K562 (cell line): Measurements from ENCODE around the gene FGFR4. TPM values are rescaled to one million over a fixed set of nuclear protein-coding genes. Genes with fewer than 3 reads are reported as not detected.
A peak's percentile ranks its signal among the peaks of the same experiment; 100 is the strongest.

Experiments
- ATAC-seq: fragments of 200-7000 bp; cut with Tn5 transposase; 3 replicates; pipeline ENCODE4 v1.9.1; 2020; ENCODE audit warnings: moderate library complexity
- BruUV-seq: library from RNA; stranded (reverse); fragments of 400-500 nt; replicated peaks from 2 replicates; lab custom pipeline; 2021; lab: Mats Ljungman, UMichigan
- CTCF ChIA-PET: fragments of 300-600 bp; formaldehyde crosslinking; extraction: SDS; loops from one replicate; lab custom pipeline; 2021; ENCODE audit warnings: low intra/inter-chr PET ratio; lab: Yijun Ruan, JAX
- POLR2A ChIA-PET: fragments of 300-600, 350-650 bp; sonication (Branson Sonifier 250); formaldehyde crosslinking; extraction: SDS; loops from one replicate; lab custom pipeline; 2021; ENCODE audit warnings: antibody characterized with exemption, inconsistent platforms; lab: Yijun Ruan, JAX
- DNase-seq, 4 experiments: peaks; one replicate each; pipeline versions ENCODE4 v3.0.0 to v3.0.0-alpha.2; 2011 to 2018; ENCODE audit warnings: low spot score in 3 of 4, mixed read lengths in 3 of 4; ENCODE audit errors: extremely low read depth in 1 of 4
- FAIRE-seq: peaks from 2 replicates; lab custom pipeline; 2011; peaks lifted over from hg19 to GRCh38; lab: Jason Lieb, UNC
- H2AFZ ChIP-seq: 2 replicates; pipeline ENCODE4 v1.6.0; 2011; ENCODE audit warnings: low read depth, low read length, control low read depth, inconsistent platforms
- H3K27ac ChIP-seq: fragments of 200-600 bp; 3 replicates; pipeline ENCODE4 v1.8.0; 2011; ENCODE audit warnings: low read depth, mild to moderate bottlenecking, control low read depth, inconsistent platforms, low read length, moderate library complexity, mixed read lengths; ENCODE audit errors: extremely low read depth
- H3K27me3 ChIP-seq, 2 experiments: fragments of 300-600 bp in 1 of 2; 2 replicates in 1 of 2; 3 replicates in 1 of 2; pipeline versions ENCODE4 v1.6.0 to v1.8.0; 2011; ENCODE audit warnings: inconsistent platforms in 2 of 2, low read length in 2 of 2, mild to moderate bottlenecking in 1 of 2, mixed read lengths in 1 of 2, moderate library complexity in 1 of 2; ENCODE audit not compliant: control insufficient read depth in 2 of 2, insufficient read depth in 2 of 2
- H3K36me3 ChIP-seq: fragments of 300-600 bp; 3 replicates; pipeline ENCODE4 v1.8.0; 2011; ENCODE audit warnings: mild to moderate bottlenecking, low read length, inconsistent platforms; ENCODE audit not compliant: control insufficient read depth, insufficient read depth
- H3K4me1 ChIP-seq, 2 experiments: fragments of 200-600 bp in 1 of 2; replicated peaks in 1 of 2; 2 replicates in 1 of 2; 3 replicates in 1 of 2; pipeline versions ENCODE4 v1.5.1 to v1.8.0; 2011; ENCODE audit warnings: inconsistent platforms in 2 of 2, low read length in 2 of 2, mild to moderate bottlenecking in 1 of 2, mixed read lengths in 1 of 2, moderate library complexity in 1 of 2; ENCODE audit not compliant: control insufficient read depth in 2 of 2, insufficient read depth in 2 of 2
- H3K4me2 ChIP-seq: 2 replicates; pipeline ENCODE4 v1.6.1; 2011; ENCODE audit warnings: low read length, control low read depth, inconsistent platforms, mixed read lengths; ENCODE audit not compliant: insufficient read depth
- H3K4me3 ChIP-seq: fragments of 200-600 bp; sonication (generic), shearing (Covaris generic); 2 replicates; pipeline ENCODE4 v1.5.1; 2016; ENCODE audit warnings: control low read depth, inconsistent platforms
- H3K79me2 ChIP-seq: fragments of 200-600 bp; 3 replicates; pipeline ENCODE4 v1.8.0; 2011; ENCODE audit warnings: low read length, inconsistent platforms; ENCODE audit not compliant: control insufficient read depth, insufficient read depth
- H3K9ac ChIP-seq, 2 experiments: 2 replicates each; pipeline versions ENCODE4 v1.6.0 to v1.6.1; 2011; ENCODE audit warnings: low read depth in 2 of 2, low read length in 2 of 2, control low read depth in 1 of 2, inconsistent platforms in 1 of 2, mild to moderate bottlenecking in 1 of 2, mixed read lengths in 1 of 2; ENCODE audit not compliant: insufficient read depth in 1 of 2
- H3K9me1 ChIP-seq: one replicate; pipeline ENCODE4 v1.6.0; 2011; ENCODE audit warnings: inconsistent platforms, mild to moderate bottlenecking, low read length, moderate library complexity; ENCODE audit not compliant: control insufficient read depth, insufficient read depth
- H3K9me3 ChIP-seq: replicated peaks from 2 replicates; pipeline ENCODE4 v1.5.1; 2011; ENCODE audit warnings: low read depth, low read length, inconsistent platforms; ENCODE audit not compliant: control insufficient read depth, insufficient read depth
- H4K20me1 ChIP-seq: replicated peaks from 2 replicates; pipeline ENCODE4 v1.6.1; 2011; ENCODE audit warnings: low read length, inconsistent platforms, mixed read lengths; ENCODE audit not compliant: control insufficient read depth, insufficient read depth
- ZBTB1 ChIP-seq: sonication (generic); formaldehyde crosslinking; IDR thresholded peaks from 2 replicates; pipeline ENCODE4 v1.8.1; 2023; ENCODE audit warnings: missing genetic modification reagents, low read depth, mild to moderate bottlenecking, borderline replicate concordance
- WGBS: fragments of 100-300 bp; shearing (Covaris generic); methylation state at CpG from one replicate; pipeline ENCODE4 v1.1.6; 2016; ENCODE audit warnings: low coverage, mixed read lengths; ENCODE audit not compliant: insufficient coverage; ENCODE audit errors: missing lambda C conversion rate; 5-methylcytosine and 5-hydroxymethylcytosine counted together
- in situ Hi-C: fragments of 300-500 bp; cut with MboI; formaldehyde crosslinking; loops from 4 replicates; pipeline ENCODE4 v1.15.0; 2018; ENCODE audit warnings: inconsistent platforms, mixed read lengths
- intact Hi-C: fragments of 100-400 bp; cut with micrococcal nuclease; formaldehyde crosslinking; loops from 2 replicates; pipeline ENCODE4 v1.14.2; 2022
- polyA plus RNA-seq, 8 experiments: library from polyadenylated mRNA; depleted of rRNA in 4 of 8; stranded (reverse) in 5 of 8; unstranded in 3 of 8; fragments of >200 nt; fragmentation: Nextera tagmentation in 2 of 8; fragmentation: Illumina TruSeq in 1 of 8; extraction: Ambion mirVana in 2 of 8; extraction: Trizol in 1 of 8; gene quantifications; 2 replicates each; pipeline versions ENCODE4 v1.2.1 to v1.2.3, GENCODE V29; 2011 to 2014; ENCODE audit warnings: inconsistent platforms in 1 of 8, missing spikeins in 1 of 8
- total RNA-seq, 7 experiments: library from RNA; depleted of rRNA in 6 of 7; stranded (reverse); fragments of >200 nt in 6 of 7; fragmentation: Illumina TruSeq in 2 of 7; extraction: Trizol in 2 of 7; gene quantifications; 2 replicates each; pipeline versions ENCODE4 v1.2.1 to v1.2.3, GENCODE V29; 2011 to 2021; ENCODE audit warnings: low replicate concordance in 1 of 7
- TF ChIP-seq, protein P1 (sequence below), 2 experiments: fragments of 450-650 bp in 1 of 2; sonication (generic) in 1 of 2; formaldehyde crosslinking; conservative IDR thresholded peaks; 2 replicates each; pipeline versions ENCODE4 v1.4.0 to v1.8.1; 2020 to 2022; ENCODE audit warnings: mild to moderate bottlenecking in 1 of 2, missing genetic modification reagents in 1 of 2

The FGFR4 gene
- total and polyA plus RNA-seq, 9 of the 15 experiments (the other 6 are each of a cell fraction or from before 2014, with no cell fraction given) = 0.76 to 35.4 (median 7.5) TPM

DNA sequence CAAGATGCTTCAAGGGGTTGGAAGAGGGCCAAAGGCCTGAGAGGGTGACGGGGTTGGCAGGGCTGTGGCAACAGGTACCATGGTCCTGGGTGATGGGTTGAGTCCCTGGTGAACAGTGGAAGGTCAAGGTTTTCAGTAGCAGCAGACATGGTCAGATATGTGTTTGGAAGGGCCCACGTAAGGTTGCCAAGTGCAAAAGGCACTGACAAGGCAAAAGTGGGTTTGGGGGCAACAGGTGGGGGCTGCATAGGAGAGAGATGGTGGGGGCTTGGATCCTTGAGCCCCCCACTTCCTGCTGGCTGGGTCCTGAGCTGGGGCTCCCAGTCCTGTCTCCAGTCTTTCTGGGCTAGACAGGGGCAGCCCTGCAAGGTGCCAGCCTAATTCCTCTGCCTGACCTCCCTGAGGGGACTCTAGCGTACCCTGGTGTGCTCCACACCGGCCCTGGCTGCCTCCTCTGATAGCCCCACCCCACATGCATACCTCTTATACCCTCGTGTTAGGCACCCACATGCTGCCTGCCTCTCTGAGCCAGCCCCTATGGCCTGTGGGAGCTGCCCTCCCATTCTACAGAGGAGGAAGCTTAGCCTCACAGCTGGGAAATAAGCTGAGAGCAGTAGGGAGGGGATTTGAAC is 26.0 kb downstream of the FGFR4 start:
- POLR2A ChIA-PET = interaction anchor here (0.7 to 1.0 kb wide), 3 partner anchors 200 to 452 kb away, joined by 3 to 6 read pairs (median 3); no protein-coding TSS in a partner anchor
- Histone ChIP-seq H3K79me2 (no peaks in the 10 kb centered on the region), H3K27ac (no peak overlapping the region), H3K9me3 (no peaks in the 10 kb centered on the region), H3K4me2 (no peak overlapping the region), H3K9ac (peak overlapping the region in 1 of 2 experiments; percentile 38; a peak in 1 of 4 replicates), H3K9me1 (no peaks in the 10 kb centered on the region), H3K4me3 (no peak overlapping the region), H3K4me1 (peaks cover 15 to 29% of the 10 kb centered on the region in 2 experiments; a peak in 4 of 5 replicates), H4K20me1 (peaks cover 15% of the 10 kb centered on the region), H2AFZ (no peak overlapping the region), H3K27me3 (no peaks in the 10 kb centered on the region), H3K36me3 (no peaks in the 10 kb centered on the region)
- DNase-seq (no peak), FAIRE-seq (no peak), ATAC-seq (no peak)
- CTCF ChIA-PET = interaction anchor here (0.5 to 2.2 kb wide), 5 partner anchors 41 to 455 kb away, joined by 3 to 20 read pairs (median 5); partner anchors contain the start of gene ZNF346
- intact Hi-C loops = loop anchor here (1.0 to 10.0 kb wide), 4 partner anchors 40 to 451 kb away; partner anchors contain the start of gene HK3
- no TSS peak for BruUV-seq
- WGBS = 24% methylated on average over 5 of the region's 5 CpGs
- no peak for TF ChIP-seq ZBTB1
- TF ChIP-seq, protein P1, sequence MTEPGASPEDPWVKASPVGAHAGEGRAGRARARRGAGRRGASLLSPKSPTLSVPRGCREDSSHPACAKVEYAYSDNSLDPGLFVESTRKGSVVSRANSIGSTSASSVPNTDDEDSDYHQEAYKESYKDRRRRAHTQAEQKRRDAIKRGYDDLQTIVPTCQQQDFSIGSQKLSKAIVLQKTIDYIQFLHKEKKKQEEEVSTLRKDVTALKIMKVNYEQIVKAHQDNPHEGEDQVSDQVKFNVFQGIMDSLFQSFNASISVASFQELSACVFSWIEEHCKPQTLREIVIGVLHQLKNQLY (CRISPR knock-in tag; conservative IDR thresholded peaks at IDR 0.05) = 0 out of 4 replicates have a peak, but pooled peaks of 1 of the 2 experiments have one; percentile 38
- in situ Hi-C loops = loop anchor here (5.0 to 25.0 kb wide), 3 partner anchors 342 to 1375 kb away; no protein-coding TSS in a partner anchor
